Large intestine (tissue), 12 donors: ENCODE data around the gene FAM25C. TPM values are rescaled to one million over a fixed set of nuclear protein-coding genes. Genes with fewer than 3 reads are reported as not detected.
"Not testable (repeated sequence)": the region's sequence is repeated elsewhere in the genome, so short reads cannot be mapped to it uniquely, and the experiment has no call there.

Experiments used
- DNase-seq, 2 donors: peaks; one replicate each; pipeline versions ENCODE4 v3.0.0 to v3.0.0-alpha.2; 2013
- H3K27ac ChIP-seq: one replicate; pipeline ENCODE4 v1.5.1; 2013; ENCODE audit warnings: low read length
- H3K27me3 ChIP-seq: 2 replicates; pipeline ENCODE4 v1.6.1; 2013; ENCODE audit warnings: low read length; ENCODE audit not compliant: control insufficient read depth, insufficient read depth
- H3K36me3 ChIP-seq: 2 replicates; pipeline ENCODE4 v1.6.1; 2013; ENCODE audit warnings: low read length; ENCODE audit not compliant: control insufficient read depth, insufficient read depth
- H3K4me1 ChIP-seq: one replicate; pipeline ENCODE4 v1.6.1; 2013; ENCODE audit warnings: low read length; ENCODE audit not compliant: control insufficient read depth, insufficient read depth
- H3K4me3 ChIP-seq: one replicate; pipeline ENCODE4 v1.5.1; 2013; ENCODE audit warnings: low read length
- H3K9me3 ChIP-seq: one replicate; pipeline ENCODE4 v1.6.1; 2013; ENCODE audit warnings: mild to moderate bottlenecking, low read depth, low read length, moderate library complexity; ENCODE audit not compliant: control insufficient read depth
- WGBS: methylation state at CpG from one replicate; pipeline ENCODE4 v1.1.5; 2013; ENCODE audit warnings: low lambda C conversion rate; ENCODE audit not compliant: insufficient coverage; 5-methylcytosine and 5-hydroxymethylcytosine counted together
- long read RNA-seq, 11 donors: transcript quantifications; one replicate each; lab custom pipeline, GENCODE V29; 2026
- polyA plus RNA-seq: library from polyadenylated mRNA; unstranded; fragments of 120-200 nt; gene quantifications from one replicate; pipeline ENCODE4 v1.2.1, GENCODE V29; 2013

The FAM25C gene
- not detected for polyA plus RNA-seq
- long read RNA-seq, donor 1: 0 reads
- long read RNA-seq, donor 2: 0 reads
- long read RNA-seq, donor 3: 0 reads
- long read RNA-seq, donor 4: 0 reads
- long read RNA-seq, donor 5: 0 reads
- long read RNA-seq, donor 6: 0 reads
- long read RNA-seq, donor 7: 0 reads
- long read RNA-seq, donor 8: 0 reads
- long read RNA-seq, donor 9: 0 reads
- long read RNA-seq, donor 10: 0 reads
- long read RNA-seq, donor 11: 0 reads

DNA sequence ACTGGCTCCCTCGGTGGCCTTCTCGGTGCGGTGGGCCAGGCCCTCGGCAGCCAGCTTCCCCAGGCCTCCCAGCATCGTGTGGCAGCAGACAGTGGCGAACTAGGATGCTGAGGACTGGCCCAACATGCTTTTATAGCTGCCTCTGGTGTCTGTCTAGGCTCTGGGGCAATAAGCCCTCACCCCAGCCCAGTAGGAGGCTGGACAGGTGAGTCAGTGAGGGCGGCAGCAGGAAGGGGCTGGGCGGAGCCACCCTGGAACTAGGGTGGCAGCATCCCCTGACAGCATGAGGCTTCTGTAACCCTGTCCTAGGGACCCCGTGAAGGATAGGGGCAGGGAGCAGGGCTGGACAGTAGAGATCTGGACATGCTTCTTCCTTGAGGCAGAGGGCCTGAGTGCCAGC lies at the start of gene FAM25C:
Gene FAM25C, minus strand, starts transcription at position 101 of the 400 bp plus-strand sequence. Its CDS starts 26 bp downstream, at position 75.
- WGBS: no CpG with 5 or more reads among the region's 9 CpGs
- not testable (repeated sequence) for H3K9me3 ChIP-seq

DNA sequence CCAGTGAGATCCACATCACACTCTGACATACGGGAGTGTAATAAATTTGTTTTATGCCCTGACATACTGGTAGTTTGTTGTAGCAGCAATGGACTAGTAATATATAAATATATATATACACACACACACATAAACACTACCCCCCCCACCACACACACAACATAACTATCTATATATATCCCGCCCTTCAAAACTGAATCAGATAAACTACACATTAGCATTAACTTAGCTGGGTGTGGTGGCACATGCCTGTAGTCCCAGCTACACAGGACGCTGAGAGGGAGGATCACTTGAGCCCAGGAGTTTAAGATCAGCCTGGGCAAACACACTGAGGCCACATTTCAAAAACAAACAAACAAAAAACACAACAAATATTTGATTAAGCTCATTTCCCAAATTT lies 45.0 kb upstream of the FAM25C start:
- not testable (repeated sequence) for H3K9me3 ChIP-seq, H3K4me3 ChIP-seq, H3K4me1 ChIP-seq, H3K27me3 ChIP-seq, H3K36me3 ChIP-seq, H3K27ac ChIP-seq, DNase-seq
- no CpG with 5 or more reads among the region's 3 CpGs for WGBS

More for the DNA sequence above, at the start of gene FAM25C:
- H3K4me1 ChIP-seq, H3K36me3 ChIP-seq, DNase-seq, H3K27me3 ChIP-seq, H3K4me3 ChIP-seq, H3K27ac ChIP-seq: not testable (repeated sequence)

- H3K4me1 ChIP-seq, H3K27ac ChIP-seq, H3K9me3 ChIP-seq, H3K4me3 ChIP-seq, H3K36me3 ChIP-seq, DNase-seq, H3K27me3 ChIP-seq: not testable (repeated sequence)
- WGBS: no CpG with 5 or more reads among the region's 19 CpGs
Observed at GRCh38 chr10:48031390-48031789, 31.8 kb upstream of the FAM25C start.

DNA sequence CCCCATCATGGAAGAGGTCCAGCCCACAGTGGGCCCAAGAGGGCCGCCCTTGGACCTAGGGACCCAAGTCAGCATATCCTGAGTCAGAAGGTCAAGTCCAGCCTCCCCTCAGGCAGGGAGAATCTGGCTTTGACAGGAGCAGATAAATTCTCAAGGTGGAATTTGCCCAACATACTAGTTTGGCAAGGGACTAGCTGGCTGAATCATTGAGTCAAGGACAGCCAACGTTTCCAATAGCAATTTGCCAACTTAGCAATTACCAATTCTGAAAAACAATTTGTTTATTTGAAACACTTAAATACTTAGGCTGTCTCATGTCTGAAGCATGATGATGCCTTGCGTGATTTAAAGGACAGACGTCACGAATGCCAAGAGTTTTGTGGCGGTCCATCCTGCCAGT lies 2.7 kb upstream of the FAM25C start:
- not testable (repeated sequence) for DNase-seq, H3K4me1 ChIP-seq, H3K27ac ChIP-seq, H3K9me3 ChIP-seq, H3K4me3 ChIP-seq, H3K27me3 ChIP-seq, H3K36me3 ChIP-seq
- WGBS: no CpG with 5 or more reads among the region's 6 CpGs

DNA sequence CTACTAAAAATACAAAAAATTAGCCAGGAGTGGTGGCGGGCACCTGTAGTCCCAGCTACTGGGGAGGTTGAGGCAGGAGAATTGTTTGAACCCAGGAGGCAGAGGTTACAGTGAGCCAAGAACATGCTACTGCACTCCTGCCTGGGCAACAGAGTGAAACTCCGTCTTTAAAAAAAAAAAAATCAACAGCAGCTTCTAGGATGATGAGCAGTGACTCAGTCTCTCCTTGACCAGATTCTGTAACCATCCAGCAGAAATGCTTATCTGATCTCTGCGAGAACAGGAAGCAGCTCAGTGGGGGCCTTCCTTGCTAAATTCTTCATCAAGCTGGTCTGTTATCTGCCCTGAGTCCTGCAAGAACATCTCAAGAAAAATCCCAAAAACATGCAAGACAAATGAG lies 5.5 kb downstream of the FAM25C start:
- not testable (repeated sequence) for DNase-seq, H3K9me3 ChIP-seq, H3K36me3 ChIP-seq, H3K4me1 ChIP-seq, H3K27ac ChIP-seq, H3K4me3 ChIP-seq, H3K27me3 ChIP-seq
- WGBS: no CpG with 5 or more reads among the region's 3 CpGs

- not testable (repeated sequence) for H3K4me3 ChIP-seq, H3K4me1 ChIP-seq, H3K27me3 ChIP-seq, H3K36me3 ChIP-seq, DNase-seq, H3K27ac ChIP-seq, H3K9me3 ChIP-seq
- no CpG with 5 or more reads among the region's 11 CpGs for WGBS
Observed at GRCh38 chr10:47992560-47992959, 7.0 kb downstream of the FAM25C start.

DNA sequence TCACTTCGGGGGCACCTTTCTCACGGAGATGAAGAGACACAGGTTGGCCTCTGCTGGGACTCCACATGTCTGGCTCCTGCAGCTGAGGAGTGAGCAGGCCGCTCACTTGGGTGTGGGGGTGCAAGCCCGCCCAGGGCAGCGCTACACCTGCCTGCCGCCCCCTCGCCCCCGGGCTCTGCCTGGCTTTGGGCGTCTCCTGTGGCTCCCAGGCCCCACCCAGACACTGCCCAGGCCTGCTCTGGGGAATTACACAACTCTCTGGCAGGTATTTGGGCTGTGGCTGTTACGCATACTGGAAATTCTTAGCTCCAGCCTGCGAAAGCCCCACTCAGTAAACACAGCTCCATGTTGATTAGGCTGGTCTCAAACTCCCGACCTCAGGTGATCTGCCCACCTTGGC lies 7.9 kb downstream of the FAM25C start:
- not testable (repeated sequence) for H3K27ac ChIP-seq

DNA sequence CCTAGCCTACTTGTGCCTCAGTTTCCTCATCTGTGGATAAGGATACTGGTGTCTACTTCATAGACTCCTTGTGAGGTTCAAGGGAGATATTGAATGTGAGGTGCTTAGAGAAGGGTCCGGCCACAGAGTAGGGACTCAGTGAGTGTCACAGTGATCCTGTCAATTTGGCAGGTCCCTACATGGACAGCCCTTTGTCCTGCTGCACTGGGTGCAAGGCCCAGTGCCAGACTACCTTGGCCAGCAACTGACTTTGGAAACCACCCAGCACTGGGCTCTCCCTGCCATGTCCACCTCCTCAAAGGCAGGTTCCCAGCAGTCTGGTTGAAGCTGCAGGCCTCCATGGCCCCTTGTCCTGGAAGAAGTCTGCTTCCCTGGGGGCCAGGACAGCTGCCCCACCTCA lies 9.5 kb downstream of the FAM25C start:
- no CpG with 5 or more reads among the region's 1 CpG for WGBS
- H3K4me3 ChIP-seq, H3K36me3 ChIP-seq, H3K4me1 ChIP-seq, DNase-seq, H3K9me3 ChIP-seq, H3K27me3 ChIP-seq, H3K27ac ChIP-seq: not testable (repeated sequence)

More for the DNA sequence above, 7.9 kb downstream of the FAM25C start:
- H3K9me3 ChIP-seq, H3K27me3 ChIP-seq, H3K36me3 ChIP-seq, H3K4me3 ChIP-seq, DNase-seq, H3K4me1 ChIP-seq: not testable (repeated sequence)
- WGBS: no CpG with 5 or more reads among the region's 12 CpGs

- H3K9me3 ChIP-seq, H3K36me3 ChIP-seq, H3K27me3 ChIP-seq, DNase-seq, H3K4me1 ChIP-seq, H3K27ac ChIP-seq, H3K4me3 ChIP-seq: not testable (repeated sequence)
- WGBS: no CpG with 5 or more reads among the region's 4 CpGs
Observed at GRCh38 chr10:47989542-47989950, 10.0 kb downstream of the FAM25C start.

GRCh38 chr10:47988718-47989541 lies 10.7 kb downstream of the FAM25C start:
- not testable (repeated sequence) for H3K36me3 ChIP-seq, H3K4me3 ChIP-seq, H3K4me1 ChIP-seq, H3K9me3 ChIP-seq, DNase-seq, H3K27ac ChIP-seq, H3K27me3 ChIP-seq
- no CpG with 5 or more reads among the region's 16 CpGs for WGBS

DNA sequence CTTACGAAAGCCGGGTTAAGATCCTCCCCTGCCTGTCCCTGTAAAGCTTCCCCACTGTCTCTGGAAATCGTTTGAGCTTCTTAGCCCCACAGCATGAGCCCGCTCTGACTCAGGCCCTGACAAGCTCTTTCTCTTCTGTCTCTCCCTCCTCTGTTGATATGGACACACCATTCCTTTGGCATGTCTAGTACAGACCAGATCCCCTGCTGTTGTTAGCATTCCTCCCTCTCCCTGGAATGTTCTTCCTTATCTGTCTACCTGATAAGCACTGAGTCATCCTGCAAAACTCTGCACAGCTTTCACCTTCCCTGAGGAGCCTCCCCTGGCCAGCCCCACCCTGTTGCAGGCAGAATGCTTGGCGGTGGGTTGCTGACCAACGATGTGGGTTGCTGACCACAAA lies 11.6 kb downstream of the FAM25C start:
- not testable (repeated sequence) for H3K9me3 ChIP-seq, H3K4me1 ChIP-seq, H3K4me3 ChIP-seq, H3K36me3 ChIP-seq, DNase-seq, H3K27me3 ChIP-seq, H3K27ac ChIP-seq
- WGBS: no CpG with 5 or more reads among the region's 6 CpGs
